ENCODE data around the gene SHE. TPM values are rescaled to one million over a fixed set of nuclear protein-coding genes. Genes with fewer than 3 reads are reported as not detected.

SHE gene
- polyA plus RNA-seq, 1 donor from 2014 or later, result 0.04 TPM

GRCh38 chr1:154501423-154502065 lies 668 bp downstream of the SHE start:
- TF ChIP-seq, protein P1, sequence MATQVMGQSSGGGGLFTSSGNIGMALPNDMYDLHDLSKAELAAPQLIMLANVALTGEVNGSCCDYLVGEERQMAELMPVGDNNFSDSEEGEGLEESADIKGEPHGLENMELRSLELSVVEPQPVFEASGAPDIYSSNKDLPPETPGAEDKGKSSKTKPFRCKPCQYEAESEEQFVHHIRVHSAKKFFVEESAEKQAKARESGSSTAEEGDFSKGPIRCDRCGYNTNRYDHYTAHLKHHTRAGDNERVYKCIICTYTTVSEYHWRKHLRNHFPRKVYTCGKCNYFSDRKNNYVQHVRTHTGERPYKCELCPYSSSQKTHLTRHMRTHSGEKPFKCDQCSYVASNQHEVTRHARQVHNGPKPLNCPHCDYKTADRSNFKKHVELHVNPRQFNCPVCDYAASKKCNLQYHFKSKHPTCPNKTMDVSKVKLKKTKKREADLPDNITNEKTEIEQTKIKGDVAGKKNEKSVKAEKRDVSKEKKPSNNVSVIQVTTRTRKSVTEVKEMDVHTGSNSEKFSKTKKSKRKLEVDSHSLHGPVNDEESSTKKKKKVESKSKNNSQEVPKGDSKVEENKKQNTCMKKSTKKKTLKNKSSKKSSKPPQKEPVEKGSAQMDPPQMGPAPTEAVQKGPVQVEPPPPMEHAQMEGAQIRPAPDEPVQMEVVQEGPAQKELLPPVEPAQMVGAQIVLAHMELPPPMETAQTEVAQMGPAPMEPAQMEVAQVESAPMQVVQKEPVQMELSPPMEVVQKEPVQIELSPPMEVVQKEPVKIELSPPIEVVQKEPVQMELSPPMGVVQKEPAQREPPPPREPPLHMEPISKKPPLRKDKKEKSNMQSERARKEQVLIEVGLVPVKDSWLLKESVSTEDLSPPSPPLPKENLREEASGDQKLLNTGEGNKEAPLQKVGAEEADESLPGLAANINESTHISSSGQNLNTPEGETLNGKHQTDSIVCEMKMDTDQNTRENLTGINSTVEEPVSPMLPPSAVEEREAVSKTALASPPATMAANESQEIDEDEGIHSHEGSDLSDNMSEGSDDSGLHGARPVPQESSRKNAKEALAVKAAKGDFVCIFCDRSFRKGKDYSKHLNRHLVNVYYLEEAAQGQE (IDR thresholded peaks at IDR 0.05; ENCODE audit: borderline replicate concordance), result no peak
- TF ChIP-seq, protein P2, sequence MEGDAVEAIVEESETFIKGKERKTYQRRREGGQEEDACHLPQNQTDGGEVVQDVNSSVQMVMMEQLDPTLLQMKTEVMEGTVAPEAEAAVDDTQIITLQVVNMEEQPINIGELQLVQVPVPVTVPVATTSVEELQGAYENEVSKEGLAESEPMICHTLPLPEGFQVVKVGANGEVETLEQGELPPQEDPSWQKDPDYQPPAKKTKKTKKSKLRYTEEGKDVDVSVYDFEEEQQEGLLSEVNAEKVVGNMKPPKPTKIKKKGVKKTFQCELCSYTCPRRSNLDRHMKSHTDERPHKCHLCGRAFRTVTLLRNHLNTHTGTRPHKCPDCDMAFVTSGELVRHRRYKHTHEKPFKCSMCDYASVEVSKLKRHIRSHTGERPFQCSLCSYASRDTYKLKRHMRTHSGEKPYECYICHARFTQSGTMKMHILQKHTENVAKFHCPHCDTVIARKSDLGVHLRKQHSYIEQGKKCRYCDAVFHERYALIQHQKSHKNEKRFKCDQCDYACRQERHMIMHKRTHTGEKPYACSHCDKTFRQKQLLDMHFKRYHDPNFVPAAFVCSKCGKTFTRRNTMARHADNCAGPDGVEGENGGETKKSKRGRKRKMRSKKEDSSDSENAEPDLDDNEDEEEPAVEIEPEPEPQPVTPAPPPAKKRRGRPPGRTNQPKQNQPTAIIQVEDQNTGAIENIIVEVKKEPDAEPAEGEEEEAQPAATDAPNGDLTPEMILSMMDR (IDR thresholded peaks at IDR 0.05; ENCODE audit: poor library complexity, severe bottlenecking), result no peak
- no peak for TF ChIP-seq POLR2AphosphoS5 (IDR thresholded peaks at IDR 0.05)
- TF ChIP-seq SMC3 (conservative IDR thresholded peaks at IDR 0.05; ENCODE audit: poor library complexity), result no peak
- peak; percentile 52 for TF ChIP-seq EZH2 (IDR thresholded peaks at IDR 0.05; ENCODE audit: borderline replicate concordance, insufficient read depth, low read length, poor library complexity, severe bottlenecking)
- TF ChIP-seq MXI1 (conservative IDR thresholded peaks at IDR 0.05; ENCODE audit: poor library complexity, severe bottlenecking), result no peak
- no peak overlapping the region for H3K9ac ChIP-seq (ENCODE audit: low read length)
- H3K27ac ChIP-seq (ENCODE audit: low read length), result no peak overlapping the region
- H3K9me3 ChIP-seq (ENCODE audit: low read length), result peaks cover 7% of the 10 kb centered on the region
- no peak overlapping the region for H2AFZ ChIP-seq (ENCODE audit: low read depth, low read length)
- H3K36me3 ChIP-seq (ENCODE audit: insufficient read depth, low read length), result no peaks in the 10 kb centered on the region
- no peaks in the 10 kb centered on the region for H3F3A ChIP-seq (ENCODE audit: insufficient read depth, low read length, poor library complexity, severe bottlenecking)
- H3K79me2 ChIP-seq (replicated peaks; ENCODE audit: insufficient read depth, low read length), result no peaks in the 10 kb centered on the region
- no peaks in the 10 kb centered on the region for H3K9me2 ChIP-seq (ENCODE audit: insufficient read depth, low read length)
- no peaks in the 10 kb centered on the region for H4K20me1 ChIP-seq (ENCODE audit: insufficient read depth)
- H3K4me2 ChIP-seq (ENCODE audit: low read length), result no peak overlapping the region
- peaks cover 73% of the 10 kb centered on the region for H3K27me3 ChIP-seq (ENCODE audit: insufficient read depth, low read depth, low read length)
- no peak overlapping the region for H3K4me3 ChIP-seq (ENCODE audit: low read length)

- peaks cover 7% of the 10 kb centered on the region for H3K9me3 ChIP-seq (ENCODE audit: low read length)
- H3K79me2 ChIP-seq (replicated peaks; ENCODE audit: insufficient read depth, low read length), result no peaks in the 10 kb centered on the region
- no peaks in the 10 kb centered on the region for H3K36me3 ChIP-seq (ENCODE audit: insufficient read depth, low read length)
- no peak overlapping the region for H3K4me3 ChIP-seq (ENCODE audit: low read length)
- no peaks in the 10 kb centered on the region for H3F3A ChIP-seq (ENCODE audit: insufficient read depth, low read length, poor library complexity, severe bottlenecking)
- H3K9me2 ChIP-seq (ENCODE audit: insufficient read depth, low read length), result no peaks in the 10 kb centered on the region
- no peak overlapping the region for H3K27ac ChIP-seq (ENCODE audit: low read length)
- H2AFZ ChIP-seq (ENCODE audit: low read depth, low read length), result no peak overlapping the region
- no peaks in the 10 kb centered on the region for H4K20me1 ChIP-seq (ENCODE audit: insufficient read depth)
- no peak overlapping the region for H3K4me2 ChIP-seq (ENCODE audit: low read length)
- H3K27me3 ChIP-seq (ENCODE audit: insufficient read depth, low read depth, low read length), result peaks cover 68% of the 10 kb centered on the region
- TF ChIP-seq TAF1 (IDR thresholded peaks at IDR 0.05; ENCODE audit: low read depth) (no peak), EP300 (conservative IDR thresholded peaks at IDR 0.05; ENCODE audit: poor library complexity, severe bottlenecking) (no peak)
- TF ChIP-seq, protein P2 (IDR thresholded peaks at IDR 0.05; ENCODE audit: poor library complexity, severe bottlenecking), result no peak
- H3K9ac ChIP-seq (ENCODE audit: low read length), result no peak overlapping the region
Observed at GRCh38 chr1:154500533-154500932, 1.7 kb downstream of the SHE start.
